Mucosa of descending colon (tissue), 3 donors: Measurements from ENCODE around the gene CRACR2B. TPM values are rescaled to one million over a fixed set of nuclear protein-coding genes. Genes with fewer than 3 reads are reported as not detected.

Source experiments
- ATAC-seq: fragments of 200-7000 bp; cut with Tn5 transposase; one replicate; pipeline ENCODE4 v1.9.1; 2020; ENCODE audit warnings: mild to moderate bottlenecking, moderate library complexity
- DNase-seq, 3 donors: peaks; one replicate each; pipeline ENCODE4 v3.0.0-alpha.2; 2020
- H3K36me3 ChIP-seq: fragments of 200-600 bp; one replicate; pipeline ENCODE4 v1.8.0; 2021; ENCODE audit warnings: low read depth, mild to moderate bottlenecking
- H3K4me1 ChIP-seq: fragments of 200-600 bp; one replicate; pipeline ENCODE4 v1.8.0; 2021; ENCODE audit warnings: low read depth, mild to moderate bottlenecking
- H3K4me3 ChIP-seq: fragments of 200-600 bp; one replicate; pipeline ENCODE4 v1.8.0; 2021; ENCODE audit warnings: mild to moderate bottlenecking
- H3K9me3 ChIP-seq: fragments of 200-600 bp; one replicate; pipeline ENCODE4 v1.8.0; 2021; ENCODE audit warnings: mild to moderate bottlenecking
- intact Hi-C, 2 donors: fragments of 100-400 bp; cut with DNase I in 1 of 2; cut with micrococcal nuclease in 1 of 2; formaldehyde crosslinking; loops; one replicate each; pipeline versions ENCODE4 v1.11.0 to v1.11.1; 2022; cut with DNase I, micrococcal nuclease
- total RNA-seq, 3 donors: library from RNA; stranded (reverse); fragmentation: NEBNext Ultra II Directional in 2 of 3; extraction: Animal tissue kit (Norgen Biotek cat#: 25700) in 2 of 3; gene quantifications; one replicate each; pipeline versions ENCODE4 v1.2.1 to v1.2.4, GENCODE V29; 2021 to 2023
- TF ChIP-seq, protein P1 (sequence below): fragments of 200-600 bp; IDR thresholded peaks from one replicate; pipeline ENCODE4 v1.8.0; 2022; ENCODE audit warnings: antibody characterized with exemption, mild to moderate bottlenecking
- donor health status: DM: no; HTN: no; CAD: no; lungs with moderate emphysema.
- donor health status: DM: no; HTN: no; CAD: no.
- donor health status: DM: no; HTN: yes; CAD: no.

CRACR2B gene
- total RNA-seq, 3 donors from 2014 or later: 43.5 to 137 (median 129) TPM

- Histone ChIP-seq H3K9me3 (no peaks in the 10 kb centered on the region), H3K36me3 (no peaks in the 10 kb centered on the region), H3K4me3 (no peak overlapping the region), H3K4me1 (peaks cover 22% of the 10 kb centered on the region)
- TF ChIP-seq, protein P1, sequence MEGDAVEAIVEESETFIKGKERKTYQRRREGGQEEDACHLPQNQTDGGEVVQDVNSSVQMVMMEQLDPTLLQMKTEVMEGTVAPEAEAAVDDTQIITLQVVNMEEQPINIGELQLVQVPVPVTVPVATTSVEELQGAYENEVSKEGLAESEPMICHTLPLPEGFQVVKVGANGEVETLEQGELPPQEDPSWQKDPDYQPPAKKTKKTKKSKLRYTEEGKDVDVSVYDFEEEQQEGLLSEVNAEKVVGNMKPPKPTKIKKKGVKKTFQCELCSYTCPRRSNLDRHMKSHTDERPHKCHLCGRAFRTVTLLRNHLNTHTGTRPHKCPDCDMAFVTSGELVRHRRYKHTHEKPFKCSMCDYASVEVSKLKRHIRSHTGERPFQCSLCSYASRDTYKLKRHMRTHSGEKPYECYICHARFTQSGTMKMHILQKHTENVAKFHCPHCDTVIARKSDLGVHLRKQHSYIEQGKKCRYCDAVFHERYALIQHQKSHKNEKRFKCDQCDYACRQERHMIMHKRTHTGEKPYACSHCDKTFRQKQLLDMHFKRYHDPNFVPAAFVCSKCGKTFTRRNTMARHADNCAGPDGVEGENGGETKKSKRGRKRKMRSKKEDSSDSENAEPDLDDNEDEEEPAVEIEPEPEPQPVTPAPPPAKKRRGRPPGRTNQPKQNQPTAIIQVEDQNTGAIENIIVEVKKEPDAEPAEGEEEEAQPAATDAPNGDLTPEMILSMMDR: no peak
- ATAC-seq (no peak), DNase-seq (no peak)
- intact Hi-C loops: no loop called here
Measured at GRCh38 chr11:802018-802617, 25.6 kb upstream of the CRACR2B start.

- no peak for ATAC-seq
- no peak overlapping the region for H3K4me3 ChIP-seq
- TF ChIP-seq, protein P1: no peak
- H3K9me3 ChIP-seq: no peaks in the 10 kb centered on the region
- DNase-seq: no peak
- intact Hi-C loops: no loop called here
- H3K36me3 ChIP-seq: no peaks in the 10 kb centered on the region
- peaks cover 22% of the 10 kb centered on the region for H3K4me1 ChIP-seq
Measured at GRCh38 chr11:802693-803466, 24.8 kb upstream of the CRACR2B start.

DNA sequence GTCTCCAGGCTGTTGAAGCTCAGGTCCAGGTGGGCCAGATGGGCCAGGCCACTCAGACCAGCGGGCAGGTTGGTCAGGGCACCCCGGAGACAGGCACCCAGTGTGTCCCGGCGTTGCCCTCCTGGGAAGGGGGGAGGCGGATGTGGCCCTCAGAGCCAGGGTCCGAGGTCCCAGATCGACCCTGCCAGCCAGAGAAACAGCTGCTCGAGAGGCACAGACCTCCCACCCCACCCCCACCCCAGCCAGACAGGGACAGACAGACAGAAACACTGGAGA lies 24.3 kb upstream of the CRACR2B start:
- Histone ChIP-seq H3K9me3 (no peaks in the 10 kb centered on the region), H3K4me3 (no peak overlapping the region), H3K36me3 (no peaks in the 10 kb centered on the region), H3K4me1 (peaks cover 25% of the 10 kb centered on the region)
- ATAC-seq (no peak), DNase-seq (no peak)
- intact Hi-C loops: no loop called here
- TF ChIP-seq, protein P1: no peak

DNA sequence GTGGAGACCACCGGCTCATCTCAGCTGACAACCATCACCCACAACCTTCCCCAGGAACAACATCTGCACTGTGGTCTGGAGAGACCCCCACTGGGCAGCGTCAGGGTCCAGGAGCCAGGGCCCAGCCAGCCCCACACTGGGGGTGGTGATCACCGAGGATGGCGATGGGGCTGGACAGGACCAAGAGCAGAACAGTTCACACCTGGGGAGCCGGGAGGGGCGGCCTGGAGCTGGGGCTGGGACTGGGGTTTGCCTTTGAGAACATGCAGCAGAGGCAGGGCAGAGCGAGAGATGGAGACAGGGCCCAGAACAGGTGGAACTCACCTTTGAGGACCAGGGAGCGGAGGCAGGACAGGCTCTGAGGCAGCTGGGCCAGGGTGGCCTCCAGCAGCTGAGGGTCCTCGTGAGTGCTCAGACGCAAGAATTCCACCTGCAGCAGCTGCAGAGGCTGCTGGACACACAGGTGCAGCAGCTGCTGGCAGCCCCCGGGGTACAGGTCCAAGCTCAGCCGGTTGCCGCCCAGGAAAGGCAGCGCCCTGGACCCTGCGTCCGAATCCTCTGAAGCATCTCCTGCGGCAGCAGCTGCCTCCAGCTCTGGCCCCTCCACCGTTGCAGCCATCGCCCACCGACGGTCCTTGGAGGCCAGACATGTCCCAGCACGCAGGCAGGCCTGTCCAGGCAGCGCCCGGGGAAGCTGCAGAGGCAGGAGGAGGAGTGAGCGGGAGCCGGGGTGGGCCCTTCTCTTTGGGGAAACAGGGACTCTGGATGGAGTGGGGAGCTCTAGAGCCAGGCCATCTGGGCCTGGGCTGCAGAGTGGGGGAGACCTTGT lies 23.7 kb upstream of the CRACR2B start:
- Histone ChIP-seq H3K4me1 (peaks cover 26% of the 10 kb centered on the region), H3K4me3 (no peak overlapping the region), H3K36me3 (no peaks in the 10 kb centered on the region), H3K9me3 (no peaks in the 10 kb centered on the region)
- no peak for ATAC-seq
- TF ChIP-seq, protein P1: no peak
- peak in 2 of 3 donors; percentile 51 to 68 for DNase-seq
- intact Hi-C loops: no loop called here

- intact Hi-C loops: no loop called here
- Histone ChIP-seq H3K4me3 (no peak overlapping the region), H3K36me3 (no peaks in the 10 kb centered on the region), H3K9me3 (no peaks in the 10 kb centered on the region), H3K4me1 (peaks cover 26% of the 10 kb centered on the region)
- ATAC-seq (no peak), DNase-seq (peak in 1 of 3 donors; percentile 63)
- TF ChIP-seq, protein P1: no peak
Measured at GRCh38 chr11:804599-804964, 23.1 kb upstream of the CRACR2B start.
